ENCODE results near the gene PCCA.
"Not testable (repeated sequence)": the region's sequence is repeated elsewhere in the genome, so short reads cannot be mapped to it uniquely, and the experiment has no call there.

PCCA gene

DNA sequence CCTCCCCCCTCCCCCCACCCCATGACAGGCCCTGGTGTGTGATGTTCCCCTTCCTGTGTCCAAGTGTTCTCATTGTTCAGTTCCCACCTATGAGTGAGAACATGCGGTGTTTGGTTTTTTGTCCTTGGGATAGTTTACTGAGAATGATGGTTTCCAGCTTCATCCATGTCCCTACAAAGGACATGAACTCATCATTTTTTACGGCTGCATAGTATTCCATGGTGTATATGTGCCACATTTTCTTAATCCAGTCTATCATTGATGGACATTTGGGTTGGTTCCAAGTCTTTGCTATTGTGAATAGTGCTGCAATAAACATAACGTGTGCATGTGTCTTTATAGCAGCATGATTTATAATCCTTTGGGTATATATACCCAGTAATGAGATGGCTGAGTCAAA is 229.6 kb downstream of the PCCA start:
- not testable (repeated sequence) for DNase-seq

DNA sequence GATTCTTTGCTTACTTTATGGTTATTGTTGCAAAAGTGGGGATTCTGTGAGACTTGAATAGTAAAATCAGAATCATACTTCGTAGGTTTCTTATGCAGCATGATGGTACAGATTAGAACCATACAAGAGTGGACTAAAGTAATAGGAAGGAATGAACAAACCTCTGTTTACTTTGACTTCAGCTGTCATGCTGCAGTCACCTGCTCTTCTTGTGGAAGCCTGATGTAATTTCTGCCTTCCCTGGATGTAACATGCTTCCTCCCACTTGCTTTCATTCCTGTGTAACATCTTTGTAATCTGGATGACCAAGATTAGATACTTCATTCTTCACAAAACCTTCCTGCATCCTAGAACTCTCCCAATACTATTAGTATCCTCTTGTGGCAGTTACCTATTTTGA is 235.0 kb downstream of the PCCA start:
- no peak for DNase-seq

DNA sequence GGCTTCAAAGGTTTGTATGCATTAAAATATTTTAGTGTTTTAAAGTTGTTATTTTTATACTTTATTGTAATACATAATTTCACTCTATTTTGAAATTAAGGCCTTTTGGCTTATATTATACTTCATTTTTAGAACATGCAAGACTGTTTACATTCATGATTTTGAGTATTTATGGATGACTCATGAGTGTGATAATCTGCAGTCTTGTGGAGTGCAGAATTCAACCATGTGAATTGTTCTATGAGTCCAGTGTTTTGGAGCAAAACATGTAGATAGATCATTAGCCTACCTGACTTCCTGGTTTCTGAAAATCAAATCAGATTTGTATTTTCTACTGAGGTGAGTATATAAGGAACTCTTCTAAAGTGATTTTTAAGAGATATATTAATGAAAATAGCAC is 241.8 kb downstream of the PCCA start:
- DNase-seq = no peak

- DNase-seq = no peak
These were observed 244.2 kb downstream of the PCCA start for GRCh38 chr13:100333141-100333540.

GRCh38 chr13:100334214-100334613 is 245.3 kb downstream of the PCCA start:
- DNase-seq = no peak

- no peak for DNase-seq
These were observed 248.1 kb downstream of the PCCA start for GRCh38 chr13:100336795-100337516.

- no peak for DNase-seq
These were observed 249.4 kb downstream of the PCCA start for GRCh38 chr13:100338275-100338674.

DNA sequence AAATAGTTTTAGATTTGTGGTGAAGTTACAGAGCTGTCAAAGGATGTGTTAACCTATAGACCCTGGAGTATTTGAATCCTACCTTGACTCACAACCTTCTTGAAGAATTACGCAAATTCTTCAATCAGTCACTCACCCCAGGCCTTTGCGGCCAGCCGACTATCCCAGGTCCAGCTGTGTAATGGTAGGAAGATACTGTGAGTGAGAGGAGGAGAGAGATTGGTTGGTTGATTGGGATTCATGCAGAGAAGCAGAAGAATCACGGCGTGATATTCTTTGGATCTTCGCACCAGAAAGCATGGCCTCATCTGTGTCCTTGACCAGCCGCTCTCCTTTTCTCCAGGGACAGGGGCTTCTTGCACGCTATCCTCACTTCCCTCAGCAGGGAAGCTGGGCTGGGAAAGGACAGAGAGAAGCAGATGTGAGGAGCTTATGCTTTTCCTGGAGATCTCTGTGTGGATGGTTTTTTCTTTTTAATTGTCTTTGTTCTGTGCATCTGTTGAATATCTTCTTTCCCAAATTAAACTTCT is 250.6 kb downstream of the PCCA start:
- no peak for DNase-seq

GRCh38 chr13:100340865-100341264 is 252.0 kb downstream of the PCCA start:
- no peak for DNase-seq

GRCh38 chr13:100341327-100341726 is 252.4 kb downstream of the PCCA start:
- DNase-seq = no peak

DNA sequence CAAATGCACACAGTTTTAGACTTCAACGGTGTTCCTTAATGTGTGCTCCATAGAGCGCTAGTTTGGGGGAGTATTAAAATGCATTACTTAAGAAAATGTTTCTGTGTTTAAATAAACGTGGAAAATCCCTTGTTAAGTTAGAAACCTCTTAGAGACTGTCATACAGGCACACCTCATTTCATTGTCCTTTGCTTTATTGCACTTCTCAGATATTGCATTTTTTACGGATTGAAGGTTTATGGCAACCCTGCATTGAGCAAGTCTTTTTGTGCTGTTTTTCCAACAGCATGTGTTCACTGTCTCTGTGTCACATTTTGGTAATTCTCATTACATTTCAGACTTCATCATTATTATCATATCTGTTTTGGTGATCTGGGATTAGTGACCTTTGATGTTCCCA is 255.7 kb downstream of the PCCA start:
- DNase-seq = no peak

DNA sequence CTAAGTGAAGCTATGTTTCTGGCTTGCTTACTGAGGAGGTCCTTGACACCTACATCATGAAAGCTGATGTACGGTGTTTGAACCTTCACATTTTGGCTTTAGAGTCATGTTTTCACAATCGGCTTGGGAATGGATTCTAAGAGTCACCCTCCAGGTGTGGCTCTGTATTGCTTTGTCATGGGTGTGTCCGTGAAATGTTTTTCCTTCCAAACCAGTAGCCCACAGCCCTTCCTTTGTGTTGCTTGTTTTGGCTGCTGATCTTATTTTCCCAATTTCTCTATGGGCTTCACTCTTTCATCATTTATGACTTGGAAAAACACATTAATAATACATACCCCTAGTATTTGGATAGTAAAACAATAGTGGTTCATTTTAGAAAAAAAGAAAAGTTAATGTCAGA is 259.1 kb downstream of the PCCA start:
- DNase-seq = no peak

DNA sequence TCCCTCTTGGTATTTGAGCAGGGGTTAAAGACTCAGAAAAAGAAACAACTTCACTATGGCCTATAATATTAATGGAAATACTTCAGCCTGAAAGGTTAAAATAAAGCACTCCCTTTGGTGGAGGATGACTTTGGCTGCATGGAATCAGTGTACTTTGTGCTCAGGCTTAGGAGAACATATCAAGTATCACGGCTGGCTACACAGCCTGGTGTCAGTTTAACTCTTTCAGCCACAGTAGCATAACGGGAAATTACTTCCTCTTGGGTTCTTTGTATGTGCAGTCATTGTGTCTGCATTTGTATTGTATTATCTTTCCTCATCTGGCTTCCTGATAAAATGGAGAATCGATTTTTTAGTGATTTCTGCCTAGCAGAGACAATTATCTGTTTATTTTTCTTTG is 260.7 kb downstream of the PCCA start:
- DNase-seq = no peak

GRCh38 chr13:100350601-100351000 is 261.7 kb downstream of the PCCA start:
- no peak for DNase-seq

GRCh38 chr13:100356426-100356825 is 267.5 kb downstream of the PCCA start:
- DNase-seq = no peak

- DNase-seq = no peak
These were observed 268.0 kb downstream of the PCCA start for GRCh38 chr13:100356889-100357288.

DNA sequence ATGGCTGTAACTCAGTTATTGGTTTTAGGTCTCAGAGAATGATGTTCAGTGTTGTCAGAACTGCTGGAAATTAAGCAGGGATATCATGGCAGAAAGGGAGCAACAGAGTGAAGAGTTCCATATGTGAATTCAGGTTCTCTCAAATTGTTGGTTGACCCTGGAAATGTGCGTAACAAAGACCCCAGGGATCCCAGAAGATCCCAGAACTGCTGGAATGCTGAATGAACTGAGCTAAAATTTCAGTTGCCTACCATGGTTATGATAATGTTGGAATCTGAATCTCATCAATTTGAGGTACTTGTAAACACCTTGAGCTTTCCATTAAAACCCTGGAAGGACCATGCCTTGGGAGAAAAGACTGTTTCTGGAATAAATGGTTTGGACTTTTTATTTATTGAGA is 268.9 kb downstream of the PCCA start:
- DNase-seq = no peak

GRCh38 chr13:100361504-100361903 is 272.6 kb downstream of the PCCA start:
- DNase-seq = no peak

GRCh38 chr13:100362371-100362770 is 273.5 kb downstream of the PCCA start:
- DNase-seq = no peak

- DNase-seq = no peak
These were observed 273.9 kb downstream of the PCCA start for GRCh38 chr13:100362781-100363180.

GRCh38 chr13:100363285-100363711 is 274.4 kb downstream of the PCCA start:
- no peak for DNase-seq

DNA sequence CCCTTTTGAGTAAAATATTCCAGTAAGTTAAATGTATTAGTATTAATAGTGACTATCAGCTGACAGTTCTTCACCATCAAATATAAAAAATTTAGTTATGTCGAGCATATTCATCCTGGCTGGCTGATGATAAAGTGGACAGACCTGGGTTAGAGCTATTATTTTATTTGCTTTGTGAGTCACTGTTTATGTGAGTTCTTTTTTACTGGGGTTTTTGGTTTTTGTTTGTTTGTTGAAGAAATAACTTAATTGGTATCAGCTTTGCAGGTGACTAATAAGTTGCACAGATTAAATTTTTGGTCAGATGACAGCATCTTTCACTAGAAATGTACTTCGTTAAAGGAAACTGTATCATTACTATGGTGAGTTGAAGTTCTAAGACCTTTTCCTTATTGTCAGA is 275.0 kb downstream of the PCCA start:
- DNase-seq = no peak

- DNase-seq = no peak
These were observed 275.7 kb downstream of the PCCA start for GRCh38 chr13:100364591-100364990.

DNA sequence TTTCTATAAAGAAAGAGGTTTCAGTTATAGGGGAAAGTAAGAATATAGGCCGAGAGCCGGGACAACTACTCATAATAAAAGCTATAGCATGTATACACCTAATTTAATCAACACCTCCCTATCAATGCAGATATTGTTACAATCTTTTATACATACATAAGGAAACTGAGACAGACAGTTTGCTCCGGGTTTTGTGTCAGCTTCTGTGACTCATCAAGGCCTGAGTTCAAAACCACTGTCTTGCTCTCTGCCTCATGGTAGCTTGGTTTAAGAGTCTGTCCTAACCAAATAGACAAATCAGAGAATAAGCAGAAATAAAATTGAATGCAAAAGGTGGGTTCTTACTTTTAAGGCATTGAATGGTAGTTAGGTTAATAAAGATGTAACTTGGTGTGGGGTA is 276.8 kb downstream of the PCCA start:
- no peak for DNase-seq

DNA sequence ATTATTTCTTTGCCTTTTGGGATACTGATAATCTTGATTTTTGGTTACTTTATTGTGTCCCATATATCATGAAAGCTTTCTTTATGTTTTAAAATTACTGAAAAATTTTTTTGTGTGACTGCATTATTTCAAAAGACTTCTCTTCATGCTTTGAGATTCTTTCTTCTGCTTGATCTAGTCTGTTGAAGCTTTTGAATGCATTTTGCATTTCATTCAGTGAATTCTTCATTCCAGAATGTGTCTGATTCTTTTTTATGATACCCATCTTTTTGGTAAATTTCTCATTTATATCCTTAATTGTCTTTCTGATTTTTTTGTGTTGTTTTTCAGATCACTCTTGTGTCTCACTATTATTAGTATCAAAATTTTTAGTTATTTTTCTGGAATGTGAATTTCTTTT is 289.6 kb downstream of the PCCA start:
- DNase-seq = no peak
